Ecto neural progenitor cell (in vitro differentiated cells): ENCODE measurements around the gene PKNOX2.

Experiments used
- DNase-seq: peaks from one replicate; pipeline ENCODE4 v3.0.0-alpha.2; 2018; ENCODE audit warnings: low spot score

The PKNOX2 gene, protein sequence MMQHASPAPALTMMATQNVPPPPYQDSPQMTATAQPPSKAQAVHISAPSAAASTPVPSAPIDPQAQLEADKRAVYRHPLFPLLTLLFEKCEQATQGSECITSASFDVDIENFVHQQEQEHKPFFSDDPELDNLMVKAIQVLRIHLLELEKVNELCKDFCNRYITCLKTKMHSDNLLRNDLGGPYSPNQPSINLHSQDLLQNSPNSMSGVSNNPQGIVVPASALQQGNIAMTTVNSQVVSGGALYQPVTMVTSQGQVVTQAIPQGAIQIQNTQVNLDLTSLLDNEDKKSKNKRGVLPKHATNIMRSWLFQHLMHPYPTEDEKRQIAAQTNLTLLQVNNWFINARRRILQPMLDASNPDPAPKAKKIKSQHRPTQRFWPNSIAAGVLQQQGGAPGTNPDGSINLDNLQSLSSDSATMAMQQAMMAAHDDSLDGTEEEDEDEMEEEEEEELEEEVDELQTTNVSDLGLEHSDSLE

DNA sequence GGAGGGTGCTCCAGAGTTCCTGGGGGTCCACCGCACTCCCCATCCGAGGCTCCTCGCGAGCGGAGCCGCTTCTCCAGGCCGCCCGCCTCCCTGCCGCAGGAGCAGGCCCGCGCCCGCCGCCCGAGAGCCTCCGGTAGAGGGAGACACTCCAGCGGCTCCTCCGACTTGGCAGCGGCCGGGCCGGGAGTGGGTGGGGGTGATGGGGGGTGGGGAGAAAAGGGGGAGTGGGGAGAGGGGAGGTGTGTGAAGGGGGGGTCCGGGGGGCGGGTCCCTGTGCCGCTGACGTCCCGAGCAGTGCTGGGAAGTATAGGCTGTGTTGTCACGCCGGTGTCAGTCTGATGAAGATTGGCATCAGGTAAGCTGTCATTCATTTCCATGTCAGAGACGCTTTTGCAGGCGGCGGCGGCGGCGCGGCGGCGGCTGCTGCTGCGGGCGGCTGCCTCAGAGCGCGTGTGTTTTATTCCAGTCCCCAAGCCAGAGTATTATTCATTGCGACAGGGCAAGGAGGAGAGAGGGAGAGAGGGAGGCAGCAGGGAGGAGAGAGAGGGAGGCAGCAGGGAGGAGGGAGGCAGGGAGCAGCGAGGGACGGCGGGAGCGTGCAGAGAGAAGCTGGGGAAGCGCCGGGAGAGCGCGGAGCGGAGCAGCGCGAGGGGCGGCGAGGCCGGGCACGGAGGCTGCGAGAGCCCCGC is at the start of gene PKNOX2:
PKNOX2 (plus strand) TSS at position 330 of the 689 bp plus-strand sequence. CDS start 186,555 bp downstream, outside the sequence.
- peak; percentile 95 for DNase-seq

DNA sequence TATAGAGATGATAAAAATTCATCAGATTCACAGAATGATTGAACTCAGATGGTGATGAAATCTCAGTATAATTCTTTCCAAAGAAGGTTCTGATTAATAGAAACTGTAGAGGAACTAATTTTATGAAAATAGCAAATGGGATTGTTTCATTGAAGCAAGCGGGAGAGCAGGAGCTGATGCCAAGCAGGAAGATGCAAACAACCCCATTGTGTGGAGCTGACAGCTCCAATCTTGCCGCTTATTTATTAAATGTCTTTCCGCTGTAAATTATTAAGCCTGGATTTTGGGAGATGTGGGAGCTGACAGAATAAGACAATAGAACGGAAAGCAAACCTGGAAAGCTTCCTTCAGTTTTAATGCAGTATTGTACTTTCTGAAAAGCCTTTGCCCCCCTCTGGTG is 47.1 kb upstream of the PKNOX2 start:
- no peak for DNase-seq

DNA sequence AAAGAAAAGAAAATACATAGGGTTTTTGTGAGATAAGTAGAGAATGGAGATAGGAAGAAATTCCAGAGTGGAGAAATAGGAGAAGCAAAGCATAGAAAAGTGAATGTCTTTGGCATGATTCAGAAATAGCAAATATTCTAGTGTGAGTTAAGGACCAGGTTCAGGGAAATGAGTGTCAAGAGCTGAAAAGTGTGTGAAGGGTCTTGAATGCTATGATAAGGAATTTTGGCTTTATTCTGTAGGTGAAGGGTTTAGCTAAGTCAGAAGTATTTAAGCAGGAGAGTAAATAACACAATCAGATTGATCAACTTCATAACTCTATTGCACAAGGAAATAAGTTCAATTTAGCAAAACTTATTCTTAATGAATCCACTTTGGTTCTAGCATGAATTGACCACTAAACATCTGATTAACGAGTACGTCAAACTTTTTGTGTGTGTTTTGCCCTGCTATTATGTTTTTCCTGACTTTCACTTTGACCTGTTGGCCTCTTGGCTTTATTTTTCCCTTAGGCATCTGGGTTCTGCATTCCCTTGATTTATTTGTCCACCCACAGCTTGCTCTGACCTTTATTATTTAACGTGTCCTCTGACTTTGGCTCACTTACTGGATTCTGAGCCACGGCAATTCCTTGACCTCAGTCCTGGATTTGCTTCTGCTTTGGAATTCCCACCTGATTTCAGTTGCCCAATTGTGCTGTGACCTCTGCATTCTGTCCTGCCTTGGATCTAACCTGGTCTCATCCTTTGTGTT is 41.2 kb upstream of the PKNOX2 start:
- no peak for DNase-seq

DNA sequence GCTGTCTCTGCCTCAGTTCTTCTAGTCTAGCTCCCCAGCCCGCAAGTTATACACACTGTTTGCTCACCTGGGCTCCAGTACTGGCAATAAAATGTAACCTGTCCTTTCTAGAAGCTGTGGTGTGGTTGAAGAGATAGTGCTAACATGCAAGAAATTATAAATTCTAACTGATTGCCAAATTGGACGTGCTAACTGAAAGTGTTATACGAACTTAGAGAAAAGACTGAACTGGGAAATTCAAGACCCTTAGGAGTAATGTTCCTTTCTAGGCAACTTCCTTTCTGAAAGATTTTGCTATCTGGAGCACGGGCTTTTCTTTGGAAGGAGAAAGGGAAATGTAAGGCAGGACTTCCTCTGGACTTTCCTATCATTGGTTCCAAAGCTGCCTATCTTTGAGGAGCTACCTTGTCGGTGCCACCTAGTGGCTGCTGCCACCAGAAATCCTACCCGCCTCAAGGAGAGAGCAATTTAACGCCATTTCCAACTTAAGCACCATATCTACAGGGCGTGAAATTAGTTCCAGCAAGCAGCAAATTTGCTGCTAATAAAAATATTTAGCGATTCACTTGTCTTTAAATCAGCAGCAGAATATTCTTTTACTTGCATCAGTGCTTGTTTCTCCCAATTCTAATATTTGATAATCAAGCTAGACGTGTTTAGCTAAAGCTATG is 40.5 kb upstream of the PKNOX2 start:
- DNase-seq: no peak

DNA sequence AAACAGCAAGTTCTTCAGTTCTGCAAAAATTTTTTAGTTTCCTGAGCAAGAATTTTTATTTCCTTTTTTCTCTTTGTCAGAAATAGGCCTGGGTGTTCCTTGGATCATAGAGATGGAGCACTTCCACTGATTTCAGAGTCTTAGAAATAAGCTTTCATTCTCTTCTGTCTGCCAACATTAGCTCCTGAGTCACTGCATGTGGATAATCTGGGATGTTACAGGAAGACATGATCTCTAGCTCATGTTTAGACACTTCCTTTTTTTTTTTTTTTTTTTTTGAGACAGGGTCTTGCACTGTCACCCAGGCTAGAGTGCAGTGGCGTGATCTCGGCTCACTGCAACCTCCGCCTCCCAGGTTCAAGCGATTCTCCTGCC is 39.9 kb upstream of the PKNOX2 start:
- DNase-seq: no peak

DNA sequence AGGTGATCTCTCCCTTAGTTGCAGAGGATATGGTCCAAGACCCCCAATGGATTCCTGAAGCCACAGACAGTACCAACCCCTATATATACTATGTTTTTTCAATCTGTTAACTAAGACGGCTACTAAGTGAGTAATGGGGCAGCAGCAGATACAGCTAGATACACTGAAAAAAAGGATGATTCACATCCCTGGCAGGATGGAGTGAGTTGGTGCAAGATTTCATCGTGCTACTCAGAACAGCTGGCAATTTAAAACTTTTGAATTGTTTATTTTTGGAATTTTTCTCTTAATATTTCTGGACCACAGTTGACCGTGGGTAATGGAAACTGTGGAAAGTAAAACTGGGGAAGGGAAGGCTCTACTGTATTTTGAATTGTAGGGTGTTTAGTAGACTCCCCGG is 36.1 kb upstream of the PKNOX2 start:
- no peak for DNase-seq

DNA sequence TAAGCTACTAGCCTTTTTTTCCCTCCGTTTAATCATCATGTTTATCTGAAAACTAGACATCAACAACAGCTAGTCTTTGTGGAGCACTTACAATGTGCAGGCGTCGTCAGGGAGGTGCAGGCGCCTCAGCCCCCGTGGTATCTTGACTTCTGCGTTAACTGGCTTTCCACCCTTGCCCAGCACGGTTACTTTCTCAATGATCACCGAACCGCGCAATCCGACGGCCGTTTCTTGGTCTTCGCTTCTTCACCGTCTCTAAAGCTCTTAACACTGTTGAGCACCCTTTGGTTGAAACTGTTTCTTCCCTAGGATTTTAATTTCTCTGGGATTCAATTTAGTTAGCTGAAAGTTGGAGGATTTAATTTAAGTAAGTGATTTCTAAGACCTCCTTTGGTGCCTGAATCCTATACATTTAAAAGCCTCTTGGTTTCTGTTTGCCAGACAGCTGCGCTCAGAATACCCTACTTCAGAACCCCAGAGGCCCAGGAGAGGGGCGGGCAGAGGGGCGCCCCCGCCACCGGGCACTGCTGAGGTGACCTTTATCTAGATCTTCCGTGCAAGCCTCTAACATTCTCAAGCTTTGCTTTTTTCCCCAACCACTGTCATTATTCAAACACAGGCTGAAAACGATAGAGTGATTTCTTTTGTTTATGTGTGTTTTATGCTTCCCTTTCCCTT is 35.1 kb upstream of the PKNOX2 start:
- DNase-seq: no peak

DNA sequence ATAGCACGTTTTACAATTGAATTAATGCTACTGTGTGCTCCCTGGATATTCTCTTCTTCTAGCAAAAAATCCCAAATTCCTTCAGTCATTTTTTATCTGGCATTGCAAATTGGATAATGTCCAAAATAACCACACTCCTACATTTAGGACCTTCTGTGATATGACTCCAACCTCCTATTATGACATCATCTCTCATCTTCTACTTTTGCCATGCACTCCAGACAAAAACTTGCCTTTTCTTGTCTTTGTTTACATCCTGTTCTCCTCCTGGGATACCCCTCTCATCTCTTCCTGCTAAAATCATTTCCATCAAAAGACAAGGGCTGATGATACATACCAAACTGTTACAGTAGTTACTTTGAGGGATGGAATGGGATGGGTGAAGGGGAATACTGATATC is 32.5 kb upstream of the PKNOX2 start:
- no peak for DNase-seq

DNA sequence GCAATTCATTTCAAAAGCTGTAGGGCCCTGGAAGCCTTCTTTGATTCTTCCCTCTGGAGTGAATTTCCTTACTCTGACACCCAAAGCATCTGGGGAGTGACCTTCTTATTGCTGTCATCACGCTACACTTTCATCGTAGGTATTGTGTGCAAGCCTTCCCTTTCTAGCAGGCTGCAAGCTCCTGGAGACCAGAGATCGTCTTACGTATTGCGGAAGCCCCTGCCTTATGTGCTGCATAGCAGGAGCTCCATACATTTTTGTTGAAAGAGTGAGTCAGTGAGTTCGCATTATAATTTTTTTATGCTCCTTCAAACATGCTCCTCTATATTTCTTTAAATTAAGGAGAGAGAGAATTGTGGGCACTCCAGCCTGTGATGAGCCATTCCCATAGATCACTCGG is 32.0 kb upstream of the PKNOX2 start:
- no peak for DNase-seq

DNA sequence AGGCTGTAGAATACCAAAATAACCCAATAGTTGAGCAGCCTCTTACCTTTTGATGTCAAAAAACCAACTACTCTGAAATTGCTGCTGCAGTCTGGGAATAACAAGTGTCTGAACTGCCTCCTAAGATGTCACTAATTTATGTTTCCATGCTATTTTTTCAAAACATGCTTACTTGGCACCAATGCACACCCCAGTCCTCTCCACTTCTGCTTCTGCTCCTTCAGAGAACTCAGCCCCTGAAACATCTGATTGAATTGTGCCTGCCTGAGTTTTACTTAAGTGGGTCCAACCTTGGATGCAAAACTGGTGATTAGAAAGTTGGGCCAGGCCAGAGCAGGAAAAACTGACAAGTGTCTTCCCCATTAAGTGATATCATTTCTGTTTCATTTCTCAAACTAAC is 28.6 kb upstream of the PKNOX2 start:
- no peak for DNase-seq

DNA sequence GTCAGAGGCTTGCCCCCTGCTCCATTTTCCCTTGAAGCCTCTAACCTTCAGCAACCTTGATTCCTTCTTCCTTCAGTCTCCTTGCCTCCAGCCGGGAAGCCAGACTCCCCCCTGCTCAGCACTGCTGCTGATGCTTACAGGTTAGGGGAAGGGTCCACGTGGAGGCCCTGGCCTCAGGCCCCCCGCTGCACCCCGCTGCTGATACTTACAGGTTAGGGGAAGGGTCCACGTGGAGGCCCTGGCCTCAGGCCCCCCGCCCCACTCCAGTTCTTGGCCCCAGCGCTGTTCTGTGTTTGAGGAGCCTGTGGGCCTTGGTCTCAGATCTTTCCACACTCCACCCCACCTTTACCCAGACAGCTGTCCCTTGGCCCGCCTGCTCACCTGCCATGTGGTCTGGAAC is 25.6 kb upstream of the PKNOX2 start:
- DNase-seq: peak; percentile 46

DNA sequence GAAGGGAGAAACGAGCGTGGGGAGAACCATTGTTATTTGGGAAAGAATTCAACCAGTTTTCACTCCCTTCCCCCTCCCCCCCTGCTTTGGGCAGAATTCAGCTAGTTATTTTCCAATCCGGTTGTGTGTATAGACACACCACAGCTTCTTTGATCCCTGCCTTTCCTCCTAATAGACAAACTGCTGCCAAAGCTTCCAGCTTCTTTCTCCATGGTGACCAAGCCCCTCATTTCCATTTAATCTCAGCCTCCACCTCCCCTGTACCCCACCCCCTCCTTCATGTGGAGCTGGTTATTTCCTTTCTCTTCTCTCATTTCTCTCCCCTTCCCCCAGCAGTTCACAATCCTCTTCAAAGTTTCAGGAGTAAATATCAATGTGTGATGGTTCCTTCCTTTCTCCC is 24.8 kb upstream of the PKNOX2 start:
- DNase-seq: peak; percentile 44

DNA sequence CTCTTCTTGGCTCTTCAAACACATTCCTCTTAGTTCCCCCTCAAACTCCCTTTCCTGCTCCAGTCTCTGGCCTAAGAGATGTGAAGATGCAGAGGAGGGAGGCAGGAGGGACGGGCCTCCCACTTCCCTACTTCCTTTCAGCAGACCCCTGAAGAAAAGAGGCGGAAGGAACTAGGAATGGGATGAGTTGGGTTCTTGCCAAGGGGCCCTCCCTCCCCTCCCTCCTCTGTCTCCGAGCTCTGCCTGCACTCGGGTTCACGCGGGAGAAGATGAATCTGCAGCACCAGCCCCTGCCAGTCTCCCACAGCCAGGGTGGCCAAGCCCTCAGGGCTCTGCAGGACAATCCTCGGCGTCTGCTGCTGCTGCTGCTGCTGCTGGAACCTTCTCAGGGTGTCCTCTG is 24.3 kb upstream of the PKNOX2 start:
- DNase-seq: peak; percentile 58

DNA sequence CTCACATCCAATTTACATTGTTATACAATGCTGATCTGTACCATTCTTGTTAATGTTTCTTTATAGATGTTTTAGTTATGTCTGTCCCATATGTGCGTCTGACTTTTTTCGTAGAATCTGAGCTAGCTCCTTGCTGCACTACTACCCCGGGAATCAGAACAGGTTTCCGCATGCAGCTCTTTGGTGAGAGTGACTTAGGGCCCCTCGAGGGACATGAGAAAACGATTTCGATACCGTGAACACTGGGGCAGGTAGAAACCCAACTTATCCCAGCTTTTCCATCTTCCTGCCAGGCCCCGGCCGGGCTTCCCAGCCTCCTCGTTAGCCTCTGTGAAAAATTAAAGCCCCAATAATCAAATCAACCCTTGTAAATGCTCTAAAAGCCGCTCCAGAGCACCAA is 23.4 kb upstream of the PKNOX2 start:
- DNase-seq: no peak

DNA sequence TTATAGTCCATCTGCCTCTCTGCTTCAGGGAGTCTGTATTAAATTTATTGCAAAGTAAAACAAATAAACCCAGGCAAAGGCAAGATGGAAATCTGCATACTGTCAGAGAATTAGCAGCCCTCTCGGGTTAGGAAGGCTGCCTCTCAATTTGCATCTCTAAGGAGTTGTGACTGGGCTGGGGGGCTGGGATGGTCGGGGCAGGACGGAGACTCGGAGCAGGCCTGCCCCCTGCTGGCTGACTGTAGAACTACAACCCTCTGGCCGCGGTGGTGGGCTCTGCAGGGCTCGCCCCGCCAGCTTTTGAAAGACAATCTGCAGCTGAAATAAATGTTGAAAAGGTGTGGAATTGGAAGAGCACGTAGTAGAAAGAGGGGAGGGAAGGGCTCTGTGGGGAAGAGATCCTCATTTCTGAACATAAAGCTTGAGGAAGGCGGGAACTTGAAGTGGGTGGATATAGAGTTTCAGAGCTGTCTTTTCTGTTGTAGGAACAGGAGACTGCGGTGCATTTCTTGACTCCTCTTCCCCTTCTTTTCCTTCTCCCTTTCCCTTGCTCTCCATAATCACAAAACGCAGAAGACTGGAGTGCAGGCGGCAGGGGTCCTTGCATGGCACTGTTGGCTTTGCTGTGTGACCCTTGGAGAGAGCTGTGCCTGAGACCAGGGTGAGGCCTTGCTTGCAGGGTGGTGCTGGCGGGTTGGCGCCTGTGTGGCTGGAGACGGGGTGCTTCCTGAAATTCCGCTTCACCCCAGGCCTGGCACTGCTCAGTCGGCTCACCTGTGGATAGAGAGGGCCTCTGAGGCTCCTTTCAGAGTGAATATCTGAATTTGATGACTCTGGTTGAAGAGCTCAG is 22.6 kb upstream of the PKNOX2 start:
- peak; percentile 90 for DNase-seq

DNA sequence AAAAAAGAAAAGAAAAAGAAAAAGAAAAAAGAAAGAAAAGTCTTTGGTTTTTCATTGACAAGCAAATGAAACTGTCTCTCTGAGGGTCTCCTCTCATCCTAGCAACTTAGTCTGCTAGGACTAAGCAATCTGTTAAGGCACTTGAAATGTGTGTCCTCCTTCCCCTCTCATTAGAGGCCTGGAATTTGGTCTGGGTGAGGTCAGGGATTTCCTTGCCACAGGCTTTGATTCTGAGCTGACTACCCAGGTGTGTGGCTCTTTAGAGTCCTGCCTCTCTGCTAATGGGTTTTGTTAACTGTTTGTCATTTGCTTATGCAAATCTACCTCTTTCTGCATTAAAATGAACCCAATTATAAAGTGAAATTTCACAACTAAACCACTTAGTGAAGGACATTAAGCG is 18.3 kb upstream of the PKNOX2 start:
- DNase-seq: no peak

DNA sequence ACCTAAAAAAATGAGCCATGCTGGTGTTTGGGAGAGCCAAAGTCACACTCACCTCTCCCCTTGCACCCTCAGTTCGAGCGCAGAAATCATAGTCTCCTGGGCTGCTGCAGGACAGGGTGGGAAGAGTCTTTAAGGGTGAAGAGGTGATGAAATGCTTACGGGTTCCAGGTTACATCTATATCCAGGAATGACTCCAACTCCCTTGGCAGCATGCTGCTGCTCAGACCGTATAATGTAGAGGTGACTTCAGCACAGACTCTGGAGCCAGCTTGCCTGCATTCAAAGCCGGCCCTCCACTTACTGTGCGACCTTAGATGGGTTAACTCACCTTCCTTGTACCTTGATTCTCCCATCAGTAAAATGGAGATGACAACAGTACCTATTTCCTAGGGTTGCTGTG is 17.3 kb upstream of the PKNOX2 start:
- DNase-seq: no peak

DNA sequence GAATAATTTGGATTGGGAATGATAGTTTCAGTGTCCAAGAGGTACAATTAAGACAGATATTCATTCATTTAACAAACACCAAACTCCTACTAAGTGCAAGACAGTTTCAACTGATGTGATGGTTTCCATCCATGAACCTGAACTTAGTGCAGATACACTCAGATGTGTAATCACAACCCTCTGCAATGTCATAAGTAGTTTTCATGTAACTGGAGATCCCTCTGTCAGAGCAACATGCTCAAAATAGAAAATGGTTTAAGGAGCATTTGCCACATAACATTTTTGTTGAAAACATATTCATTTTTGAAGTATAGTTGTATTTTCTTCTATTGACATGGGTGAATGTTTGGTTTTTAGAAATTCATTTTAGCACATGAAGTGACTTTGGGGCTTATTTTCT is 16.5 kb upstream of the PKNOX2 start:
- no peak for DNase-seq

DNA sequence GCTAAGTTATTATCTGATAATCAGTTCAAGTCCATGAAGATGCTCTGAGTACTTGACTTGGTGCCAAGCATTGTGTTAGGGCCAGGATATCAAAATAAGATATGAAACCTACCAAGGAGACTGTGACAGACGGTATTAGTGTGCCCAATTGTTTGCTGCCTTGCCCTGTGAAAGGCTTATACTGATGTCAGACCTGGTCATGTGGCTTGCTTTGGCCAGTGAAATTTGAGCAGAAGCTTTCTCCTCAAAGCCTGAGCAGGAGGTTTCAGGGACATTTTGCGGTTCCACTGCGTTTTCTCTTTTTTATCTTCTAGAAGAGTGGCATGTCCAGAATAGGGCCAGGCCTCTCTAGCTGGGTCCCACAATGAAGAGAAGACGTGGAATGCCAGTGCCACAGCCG is 15.8 kb upstream of the PKNOX2 start:
- no peak for DNase-seq

DNA sequence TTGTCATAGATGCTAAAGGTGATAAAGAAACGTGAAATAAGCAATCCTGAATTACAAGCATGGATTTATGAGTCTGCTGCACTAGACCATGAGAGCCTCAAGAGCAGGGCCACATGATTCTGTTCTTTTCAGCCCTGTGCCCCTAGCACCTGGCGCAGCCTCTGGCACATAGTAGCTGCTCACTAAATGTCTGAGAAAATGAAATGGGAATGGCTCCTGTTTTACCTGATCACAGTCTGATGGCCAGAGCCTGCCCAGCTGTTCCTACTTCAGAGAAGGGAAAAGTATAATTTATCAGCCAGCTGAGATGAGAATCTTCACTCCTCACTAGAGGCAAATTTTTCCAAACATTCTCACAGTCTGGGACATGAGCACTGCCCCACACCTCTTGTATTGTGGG is 10.7 kb upstream of the PKNOX2 start:
- no peak for DNase-seq
